ENCODE results near the gene PCNT. TPM values are rescaled to one million over a fixed set of nuclear protein-coding genes. Genes with fewer than 3 reads are reported as not detected.

Gene PCNT
- total and polyA plus RNA-seq, 9 of the 15 experiments (the other 6 are each of a cell fraction or from before 2014, with no cell fraction given) = 9.1 to 53.5 (median 31.3) TPM

- H3K9me3 ChIP-seq (replicated peaks; ENCODE audit: control insufficient read depth, insufficient read depth, low read depth, low read length) = peaks cover 9% of the 10 kb centered on the region; the same call in 1 of the 2 replicates
- H3K27me3 ChIP-seq (ENCODE audit: control insufficient read depth in 2 of 2, insufficient read depth in 2 of 2, low read length in 2 of 2) = no peaks in the 10 kb centered on the region; a peak in 2 of 5 replicates
- BruUV-seq (replicated peaks) = no TSS peak
- H2AFZ ChIP-seq (ENCODE audit: low read depth, low read length) = no peak overlapping the region
- no peaks in the 10 kb centered on the region for H3K9me1 ChIP-seq (ENCODE audit: control insufficient read depth, insufficient read depth, low read length)
- no peak for ATAC-seq
- FAIRE-seq = no peak
- H3K36me3 ChIP-seq (ENCODE audit: control insufficient read depth, insufficient read depth, low read length) = peaks cover 55% of the 10 kb centered on the region
- CTCF ChIA-PET (ENCODE audit: low intra/inter-chr PET ratio) = no interaction called here
- no peak overlapping the region for H3K27ac ChIP-seq (ENCODE audit: extremely low read depth, low read depth, low read length)
- H4K20me1 ChIP-seq (replicated peaks; ENCODE audit: control insufficient read depth, insufficient read depth, low read length) = peaks cover 5% of the 10 kb centered on the region; the same call in 1 of the 2 replicates
- TF ChIP-seq ZNF584 (CRISPR knock-in tag; IDR thresholded peaks at IDR 0.05; ENCODE audit: low read depth) (no peak), HNRNPUL1 (IDR thresholded peaks at IDR 0.05; ENCODE audit: low read length) (no peak), SRSF1 (IDR thresholded peaks at IDR 0.05; ENCODE audit: low read depth, low read length) (no peak)
- peaks cover 0 to 13% of the 10 kb centered on the region in 2 experiments; a peak in 1 of 5 replicates for H3K4me1 ChIP-seq (replicated peaks in 1 of 2; ENCODE audit: control insufficient read depth in 2 of 2, insufficient read depth in 2 of 2, low read length in 2 of 2)
- H3K9ac ChIP-seq (ENCODE audit: insufficient read depth in 1 of 2, low read depth in 2 of 2, low read length in 2 of 2) = no peak overlapping the region
- intact Hi-C loops (cut with micrococcal nuclease) (no loop called here), in situ Hi-C loops (cut with MboI) (no loop called here)
- POLR2A ChIA-PET = interaction anchor here (1.4 kb wide), 1 partner anchor 15 kb away, joined by 3 read pairs; no protein-coding TSS in a partner anchor
- H3K79me2 ChIP-seq (ENCODE audit: control insufficient read depth, insufficient read depth, low read length) = peaks cover 57% of the 10 kb centered on the region
- H3K4me2 ChIP-seq (ENCODE audit: insufficient read depth, low read length) = no peak overlapping the region
- no peak for DNase-seq (ENCODE audit: extremely low read depth in 1 of 4, low spot score in 3 of 4)
- WGBS (ENCODE audit: insufficient coverage, low coverage, missing lambda C conversion rate) = 89% methylated on average over 10 of the region's 10 CpGs
- no peak overlapping the region for H3K4me3 ChIP-seq
Measured at GRCh38 chr21:46376231-46376628, 52.3 kb downstream of the PCNT start.

DNA sequence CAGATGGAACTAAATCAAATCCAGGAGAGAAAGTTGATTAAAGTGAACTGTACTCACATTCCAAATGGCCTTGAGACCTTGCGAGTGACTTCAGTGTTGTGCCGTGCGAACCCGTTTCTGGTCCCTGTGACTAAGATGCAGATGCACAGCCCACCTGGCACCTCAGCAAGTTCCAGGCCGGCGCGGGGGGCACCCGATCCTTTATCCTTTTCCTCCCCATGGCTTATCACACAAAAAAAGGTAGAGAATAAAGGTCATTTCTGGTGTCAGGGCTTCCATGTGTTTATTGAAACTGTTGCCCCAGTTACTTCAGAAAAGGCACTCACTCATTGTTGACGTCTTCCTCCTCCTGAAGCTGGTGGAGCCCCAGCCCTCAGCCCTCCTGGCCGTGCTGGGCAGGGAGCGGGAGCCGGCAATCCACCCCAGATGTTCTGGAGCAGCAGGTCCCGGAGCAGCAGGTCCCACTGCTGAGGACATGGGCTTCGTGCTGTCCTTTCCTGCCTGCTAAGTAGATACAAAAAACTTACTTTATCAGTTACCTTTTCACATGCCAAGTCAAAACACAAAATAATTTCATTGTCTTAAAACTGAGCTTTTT, 53.0 kb downstream of the PCNT start:
- intact Hi-C loops (cut with micrococcal nuclease) (no loop called here), in situ Hi-C loops (cut with MboI) (no loop called here)
- H3K36me3 ChIP-seq (ENCODE audit: control insufficient read depth, insufficient read depth, low read length) = peaks cover 54% of the 10 kb centered on the region
- H3K9ac ChIP-seq (ENCODE audit: insufficient read depth in 1 of 2, low read depth in 2 of 2, low read length in 2 of 2) = no peak overlapping the region
- peaks cover 0 to 13% of the 10 kb centered on the region in 2 experiments; a peak in 1 of 5 replicates for H3K4me1 ChIP-seq (replicated peaks in 1 of 2; ENCODE audit: control insufficient read depth in 2 of 2, insufficient read depth in 2 of 2, low read length in 2 of 2)
- no TSS peak for BruUV-seq (replicated peaks)
- ChIA-PET CTCF (ENCODE audit: low intra/inter-chr PET ratio) (no interaction called here), POLR2A (interaction anchor here (1.4 kb wide), 1 partner anchor 14 kb away, joined by 3 read pairs; no protein-coding TSS in a partner anchor)
- H2AFZ ChIP-seq (ENCODE audit: low read depth, low read length) = no peak overlapping the region
- ATAC-seq = no peak
- no peak for DNase-seq (ENCODE audit: extremely low read depth in 1 of 4, low spot score in 3 of 4)
- H4K20me1 ChIP-seq (replicated peaks; ENCODE audit: control insufficient read depth, insufficient read depth, low read length) = peaks cover 3% of the 10 kb centered on the region; the same call in 1 of the 2 replicates
- peaks cover 9% of the 10 kb centered on the region; the same call in 1 of the 2 replicates for H3K9me3 ChIP-seq (replicated peaks; ENCODE audit: control insufficient read depth, insufficient read depth, low read depth, low read length)
- no peak overlapping the region for H3K4me2 ChIP-seq (ENCODE audit: insufficient read depth, low read length)
- 83% methylated on average over 13 of the region's 14 CpGs for WGBS (ENCODE audit: insufficient coverage, low coverage, missing lambda C conversion rate)
- FAIRE-seq = no peak
- H3K9me1 ChIP-seq (ENCODE audit: control insufficient read depth, insufficient read depth, low read length) = no peaks in the 10 kb centered on the region
- peaks cover 58% of the 10 kb centered on the region for H3K79me2 ChIP-seq (ENCODE audit: control insufficient read depth, insufficient read depth, low read length)
- H3K4me3 ChIP-seq = no peak overlapping the region
- no peak overlapping the region for H3K27ac ChIP-seq (ENCODE audit: extremely low read depth, low read depth, low read length)
- no peaks in the 10 kb centered on the region; a peak in 2 of 5 replicates for H3K27me3 ChIP-seq (ENCODE audit: control insufficient read depth in 2 of 2, insufficient read depth in 2 of 2, low read length in 2 of 2)
- no peak for TF ChIP-seq STAT5A (IDR thresholded peaks at IDR 0.05; ENCODE audit: borderline replicate concordance, low read length)
- no peak for TF ChIP-seq SETDB1 (IDR thresholded peaks at IDR 0.05; ENCODE audit: low read length)
- TF ChIP-seq CBX2 (IDR thresholded peaks at IDR 0.05; ENCODE audit: insufficient read depth, low read length, poor library complexity, severe bottlenecking) = no peak
- TF ChIP-seq HCFC1 (IDR thresholded peaks at IDR 0.05; ENCODE audit: low read depth, low read length) = no peak
- TF ChIP-seq MXD1 (CRISPR knock-in tag; IDR thresholded peaks at IDR 0.05; ENCODE audit: borderline replicate concordance, poor library complexity, severe bottlenecking) = no peak
- TF ChIP-seq FOXA3 (CRISPR knock-in tag; conservative IDR thresholded peaks at IDR 0.05 in 1 of 2, IDR thresholded peaks at IDR 0.05 in 1 of 2) = no peak
- TF ChIP-seq MAFG (tag; conservative IDR thresholded peaks at IDR 0.05) = no peak
- TF ChIP-seq ZNF140 (CRISPR knock-in tag; IDR thresholded peaks at IDR 0.05) = no peak
- TF ChIP-seq HDGF (IDR thresholded peaks at IDR 0.05) = no peak
- TF ChIP-seq RHOXF2B (CRISPR knock-in tag; conservative IDR thresholded peaks at IDR 0.05) = no peak
- TF ChIP-seq MCM2 (IDR thresholded peaks at IDR 0.05; ENCODE audit: low read depth) = no peak
- no peak for TF ChIP-seq ZBTB26 (CRISPR knock-in tag; IDR thresholded peaks at IDR 0.05)
